ENCODE measurements around the gene TOX3.

TOX3 gene

DNA sequence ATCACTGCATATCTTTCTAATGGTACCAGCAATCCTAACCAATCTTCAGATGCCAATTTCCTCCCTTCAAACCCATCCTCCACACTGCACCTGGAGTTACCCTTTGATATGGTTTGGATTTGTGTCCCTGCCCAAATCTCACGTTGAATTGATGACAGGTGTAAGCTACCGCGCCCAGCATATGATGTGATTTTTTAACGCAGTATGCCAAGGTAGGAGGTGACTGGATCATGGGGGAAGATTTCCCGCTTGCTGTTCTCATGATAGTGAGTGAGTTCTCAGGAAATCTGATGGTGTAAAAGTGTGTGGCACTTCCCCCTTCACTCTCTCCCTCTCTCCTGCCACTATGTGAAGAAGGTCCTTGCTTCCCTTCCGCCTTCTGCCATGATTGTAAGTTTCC, 57.0 kb downstream of the TOX3 start:
- no peak for DNase-seq

DNA sequence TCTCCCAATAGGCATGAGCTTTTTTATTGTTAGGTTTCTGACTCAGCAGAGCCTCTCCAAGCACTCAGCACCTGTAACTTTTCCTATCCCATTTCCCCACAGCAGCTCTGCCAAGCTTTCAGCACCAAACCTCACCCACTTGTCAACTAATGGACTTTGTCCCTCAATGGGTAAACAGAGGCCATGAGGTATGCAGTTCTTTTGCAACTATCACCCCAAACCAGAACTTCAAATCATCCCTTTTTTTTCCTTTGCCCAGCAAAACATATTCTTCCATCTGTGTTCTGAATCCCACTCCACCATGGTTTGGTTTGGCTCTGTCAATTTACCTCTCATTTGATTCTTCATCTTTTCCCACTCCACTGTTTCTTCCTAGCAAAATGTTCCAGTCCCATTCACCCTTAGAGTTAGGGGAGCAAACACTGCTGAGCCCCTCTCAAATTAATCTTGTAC, 58.1 kb downstream of the TOX3 start:
- no peak for DNase-seq

DNA sequence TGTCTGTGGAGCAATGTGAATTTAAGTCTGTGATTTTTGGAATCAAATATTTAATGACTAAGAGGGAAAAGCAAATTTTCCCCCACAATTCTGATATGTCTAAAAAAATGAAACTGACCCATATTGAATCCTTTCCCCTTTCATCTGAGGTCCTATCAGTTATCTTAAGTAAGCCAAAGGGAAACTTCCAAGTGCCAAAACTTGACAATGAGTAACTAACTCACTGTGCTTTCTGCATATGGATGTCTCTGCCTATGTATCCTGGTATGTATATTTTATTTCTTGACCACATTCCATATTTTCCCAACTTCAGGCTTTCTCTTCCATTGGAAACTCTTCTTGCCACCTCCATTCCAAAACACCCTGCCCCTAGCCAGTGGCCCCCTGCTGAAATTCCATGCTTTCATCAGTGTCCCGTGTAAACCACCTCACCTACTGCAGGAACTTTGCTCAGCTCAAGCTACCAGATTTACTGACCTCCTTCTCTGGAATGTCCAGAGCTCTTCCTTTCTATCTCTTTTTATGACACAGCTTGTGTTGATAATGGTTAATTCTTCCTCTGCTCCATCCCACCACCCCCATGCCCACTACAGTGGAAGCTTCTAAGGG, 59.0 kb downstream of the TOX3 start:
- DNase-seq = no peak

DNA sequence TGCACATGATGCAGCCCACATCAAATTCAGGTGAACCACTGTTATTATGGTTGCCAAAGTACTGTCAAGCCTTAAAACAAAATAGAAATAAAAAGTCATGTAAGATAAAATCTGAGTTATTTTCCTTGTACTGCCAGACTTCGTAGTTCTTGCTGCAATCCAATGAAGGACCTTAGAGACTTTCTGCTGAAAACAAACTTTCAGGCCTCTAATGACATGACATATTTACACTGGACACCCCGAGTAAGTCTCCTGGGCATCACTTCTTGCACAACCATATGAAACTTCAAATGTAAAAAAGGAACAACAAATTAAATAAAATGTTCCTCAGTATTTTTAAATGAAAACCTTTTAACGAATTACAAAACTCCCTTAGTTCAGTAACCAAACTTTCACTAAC, 66.7 kb downstream of the TOX3 start:
- no peak for DNase-seq

DNA sequence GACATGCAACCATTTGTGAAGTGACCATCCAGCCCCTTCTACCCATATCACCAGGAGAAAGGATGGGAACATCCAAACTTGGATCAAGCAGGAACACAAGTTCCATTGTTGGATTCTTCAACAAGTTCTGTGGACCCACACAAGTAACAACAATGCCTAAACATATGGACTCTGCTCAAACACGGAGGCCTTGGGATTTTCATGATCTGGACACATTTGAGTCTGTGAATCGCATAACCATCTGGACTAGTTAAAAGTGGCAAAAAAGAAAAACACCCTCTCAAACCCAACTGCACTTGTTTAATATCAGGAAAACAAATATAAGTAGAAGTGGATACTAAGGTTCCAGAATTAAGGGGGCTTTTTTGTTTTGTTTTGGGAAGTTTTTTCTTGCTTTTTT, 70.8 kb downstream of the TOX3 start:
- no peak for DNase-seq

DNA sequence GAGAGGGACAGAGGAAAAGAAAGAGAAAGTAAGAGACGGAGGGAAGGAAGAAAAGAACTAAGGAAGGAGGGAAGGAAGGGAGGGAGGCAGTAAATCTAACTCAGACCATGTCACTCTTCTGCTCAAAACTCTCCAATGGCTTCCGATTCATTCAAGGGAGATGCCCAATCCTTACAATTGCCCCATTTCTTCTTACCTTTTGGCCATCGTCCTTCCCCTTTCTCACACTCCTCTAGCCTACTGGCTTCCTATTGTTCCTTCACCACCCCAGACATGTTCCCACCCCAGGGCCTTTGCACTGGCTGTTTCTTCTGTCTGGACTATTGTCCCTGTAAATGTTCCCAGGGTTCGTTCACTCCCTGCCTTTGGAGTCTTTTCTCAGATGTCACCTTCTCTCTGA, 72.3 kb downstream of the TOX3 start:
- DNase-seq = no peak

DNA sequence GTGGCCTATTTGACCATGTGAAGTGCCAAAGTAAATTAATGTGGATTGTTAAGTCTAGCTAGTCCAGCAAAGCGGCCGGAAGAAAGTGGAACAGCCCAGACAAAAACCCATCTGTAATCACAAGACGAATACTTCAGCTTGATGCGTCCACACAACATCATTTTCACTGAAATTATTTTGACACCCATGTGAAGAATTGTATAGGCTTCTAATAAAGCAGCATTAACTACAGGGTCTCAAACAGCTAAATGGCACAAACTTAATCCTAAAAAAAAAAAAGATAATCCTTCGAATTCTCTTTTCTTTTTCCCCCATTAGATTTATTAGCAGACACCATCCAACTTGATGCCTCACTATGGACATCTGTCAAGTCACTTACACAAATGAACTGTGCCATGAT, 73.8 kb downstream of the TOX3 start:
- DNase-seq = no peak

DNA sequence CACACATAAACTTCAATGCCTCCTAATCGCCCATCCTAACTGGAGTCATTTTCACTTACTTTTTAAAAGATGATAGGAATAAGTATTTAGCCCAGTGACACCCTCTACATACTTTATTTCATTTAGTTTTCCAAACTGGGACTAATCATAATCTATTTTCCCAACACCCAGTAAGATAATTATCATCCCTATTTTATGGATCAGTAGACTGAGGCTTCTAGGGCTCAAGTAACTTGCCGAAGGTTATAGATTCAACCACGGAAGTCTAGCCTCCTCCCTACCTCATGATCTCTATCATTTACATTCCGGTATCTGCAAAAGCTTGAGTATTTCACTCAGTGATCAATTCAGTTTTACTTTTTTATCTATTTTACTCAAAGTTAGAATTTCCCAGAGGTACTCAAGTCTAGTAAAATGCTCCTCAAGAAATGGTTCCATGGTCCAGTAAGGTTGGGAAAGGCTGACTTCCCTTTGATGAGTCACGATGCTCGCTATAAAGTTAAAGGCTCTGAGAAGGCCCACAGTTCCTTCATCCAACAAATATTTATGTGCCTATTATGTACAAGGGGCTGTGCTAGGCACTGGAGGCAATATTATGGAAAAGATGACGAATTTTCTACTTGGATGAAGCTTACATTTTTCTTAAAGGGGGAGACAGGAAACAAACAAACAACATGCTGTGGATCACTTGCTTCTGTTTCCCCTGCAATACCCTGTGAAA, 75.1 kb downstream of the TOX3 start:
- DNase-seq = no peak

DNA sequence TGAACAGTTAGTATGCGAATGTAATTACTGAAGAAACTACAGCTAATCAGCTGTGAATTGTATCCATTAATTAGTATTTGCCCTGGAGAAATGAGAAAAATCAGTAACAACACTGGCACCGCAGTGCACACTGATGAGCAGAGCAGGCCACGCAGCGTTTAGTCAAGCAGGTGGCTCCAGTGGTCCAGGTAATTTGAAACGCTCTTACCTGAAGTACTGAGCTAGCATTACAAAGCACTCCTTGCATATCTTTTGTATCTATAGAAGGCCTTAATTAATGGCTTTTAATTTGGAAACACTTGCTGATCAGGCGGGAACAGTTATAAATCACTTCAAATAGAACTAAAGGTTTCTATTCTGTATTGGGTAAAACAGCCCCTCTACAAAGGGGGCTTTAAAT, 76.4 kb downstream of the TOX3 start:
- DNase-seq = no peak

DNA sequence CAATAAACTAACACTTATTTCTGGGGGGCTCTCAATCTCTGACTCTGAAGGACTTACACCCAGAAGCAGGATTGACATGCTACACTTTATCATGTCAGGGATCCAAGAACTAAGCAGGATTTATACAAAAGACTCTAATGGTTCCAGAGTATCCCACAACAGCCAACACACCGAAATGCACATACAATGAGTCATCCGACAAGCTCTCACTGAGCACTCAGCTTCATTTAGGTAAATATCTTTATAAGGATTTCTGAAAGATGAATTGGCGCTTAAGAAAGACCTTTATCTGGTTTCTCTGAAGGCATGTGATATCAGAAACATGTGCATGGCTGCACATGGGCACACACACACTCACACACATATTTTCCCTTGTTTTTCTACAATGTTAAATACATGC, 77.2 kb downstream of the TOX3 start:
- DNase-seq = no peak

DNA sequence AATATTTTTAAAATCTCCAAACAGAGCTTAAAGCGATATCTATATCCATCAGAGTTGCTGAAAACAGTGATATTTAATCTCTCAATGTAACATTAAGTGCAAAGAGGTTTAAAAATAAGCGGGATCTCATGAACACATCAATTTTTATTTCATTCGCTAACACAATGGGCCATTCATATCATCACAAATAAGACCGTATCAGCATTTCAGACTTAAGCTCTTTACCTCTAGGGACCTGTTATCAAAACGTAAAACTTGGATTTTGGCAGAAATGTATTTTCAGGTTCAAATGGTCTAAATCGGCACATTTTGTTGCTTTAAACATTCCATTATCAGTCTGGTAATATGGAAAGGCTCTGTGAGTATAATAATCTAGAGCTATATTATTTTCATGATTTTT, 77.9 kb downstream of the TOX3 start:
- DNase-seq = no peak

DNA sequence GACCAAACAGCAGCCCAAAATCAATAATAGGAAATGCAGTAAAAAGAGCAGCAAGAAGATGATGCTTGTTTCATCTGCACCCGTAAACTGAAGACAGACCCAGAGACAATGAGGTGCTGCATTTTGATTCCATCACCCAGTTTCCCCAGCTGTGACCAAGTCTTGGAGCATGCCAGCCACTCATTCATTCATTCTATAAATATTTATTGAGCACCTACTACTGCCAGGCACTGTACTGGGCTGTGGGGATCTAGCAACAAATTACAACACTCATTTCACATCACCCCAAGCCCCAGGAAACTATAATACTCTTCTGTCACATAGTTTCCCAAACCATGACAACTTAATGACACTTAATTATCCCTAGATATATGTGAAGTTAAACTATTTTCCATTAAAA, 79.2 kb downstream of the TOX3 start:
- DNase-seq = no peak

DNA sequence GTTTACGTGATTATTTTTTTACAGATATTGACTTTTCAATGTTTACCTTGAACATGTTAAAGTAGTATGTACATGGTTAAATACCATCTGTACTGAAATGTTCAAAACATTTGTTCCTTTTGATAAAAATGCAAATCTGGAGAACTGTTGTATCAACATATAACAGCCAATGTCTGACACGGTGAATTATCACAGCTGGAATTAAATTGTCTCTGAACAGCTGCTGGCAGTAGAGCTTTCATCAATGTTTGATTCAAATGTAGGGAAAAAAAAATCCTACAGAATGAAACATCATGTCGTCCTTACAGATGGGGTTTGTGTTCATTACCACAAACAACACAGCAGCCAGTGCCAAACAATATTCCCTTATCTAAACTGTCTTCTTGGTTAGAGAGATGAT, 79.9 kb downstream of the TOX3 start:
- no peak for DNase-seq

DNA sequence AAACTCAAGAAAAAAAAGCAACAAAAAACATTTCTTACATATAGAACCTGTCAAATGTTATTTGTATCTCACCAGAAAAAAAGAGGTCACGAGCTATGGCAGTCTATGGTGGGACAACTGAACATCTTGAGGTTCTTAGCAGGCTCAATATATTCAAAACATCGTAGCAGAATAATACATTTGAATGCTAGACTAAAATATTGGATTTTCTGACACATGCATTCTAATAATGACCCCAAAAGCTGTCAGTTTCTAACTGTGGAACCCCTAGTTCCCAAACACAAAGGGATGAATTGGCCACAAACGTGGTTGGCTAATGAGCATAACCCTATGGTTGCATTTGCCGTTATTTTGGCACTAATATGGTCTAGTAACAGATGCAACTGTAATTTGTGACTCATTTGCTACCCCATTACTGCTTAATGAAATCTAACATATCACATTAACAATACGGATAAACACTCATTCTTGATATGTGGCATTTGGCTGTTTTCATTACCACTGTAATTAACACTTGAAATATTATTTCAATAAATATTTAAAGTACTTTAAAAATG, 81.2 kb downstream of the TOX3 start:
- DNase-seq = no peak

DNA sequence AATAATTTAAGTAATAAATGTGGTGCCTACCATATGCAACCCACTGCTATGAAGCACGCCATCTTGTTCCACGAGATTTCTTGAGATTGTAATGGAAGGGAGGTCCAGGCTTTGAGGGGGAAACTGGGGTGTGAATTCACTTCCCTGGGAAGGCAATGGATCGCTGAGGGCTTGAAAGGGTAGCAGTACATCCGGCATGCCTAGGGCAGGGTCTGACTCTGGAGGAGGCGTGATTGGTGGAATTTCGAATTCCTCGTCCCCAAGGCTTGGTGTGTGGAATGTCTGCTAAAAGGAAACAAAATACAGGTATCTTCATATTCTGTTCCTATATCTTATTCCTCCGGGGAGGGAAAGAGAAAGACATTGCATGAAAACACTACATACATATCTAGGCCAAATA, 83.0 kb downstream of the TOX3 start:
- DNase-seq = no peak

DNA sequence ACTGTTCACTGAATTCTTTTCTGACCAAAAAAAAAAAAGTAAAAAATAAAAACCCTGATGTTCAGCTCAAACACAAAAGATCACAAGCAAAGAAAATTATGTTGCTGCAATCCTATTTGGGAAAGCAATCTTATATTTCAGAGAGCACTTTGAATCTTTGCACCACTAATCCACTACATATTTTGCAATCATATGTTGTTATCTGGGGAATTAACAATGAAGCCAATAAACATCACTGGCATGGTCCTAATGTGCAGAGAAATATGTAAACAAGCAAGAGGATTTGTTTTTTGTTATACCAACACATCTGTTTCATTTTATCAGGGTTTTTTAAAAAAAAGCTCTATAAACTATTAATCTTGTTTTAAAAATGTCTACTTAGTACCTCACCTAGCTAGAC, 84.1 kb downstream of the TOX3 start:
- no peak for DNase-seq

DNA sequence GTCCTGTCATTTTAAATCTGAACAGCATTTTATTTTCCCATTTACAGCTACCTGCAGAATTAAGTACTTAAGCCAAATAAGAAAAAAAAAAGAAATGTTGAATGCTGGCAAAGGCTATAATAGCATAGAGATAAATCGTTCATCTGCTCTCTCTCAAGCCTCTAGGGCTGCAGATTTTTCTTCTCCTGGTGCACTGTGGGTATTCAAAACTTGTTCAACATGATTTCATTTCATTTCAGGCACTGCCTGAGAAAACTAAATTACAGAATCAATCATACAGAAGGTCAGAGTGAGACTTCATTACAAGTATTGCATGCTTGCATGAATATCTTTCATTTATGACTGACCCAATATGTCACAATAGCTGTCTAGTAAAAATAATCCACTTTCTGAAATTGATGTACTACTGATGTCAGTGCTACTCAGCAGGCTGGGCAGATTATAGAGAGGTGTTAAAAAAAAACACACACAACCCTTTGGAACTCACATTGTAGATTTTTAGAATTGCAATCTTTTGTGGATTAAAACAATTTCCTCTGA, 86.2 kb downstream of the TOX3 start:
- DNase-seq = no peak

DNA sequence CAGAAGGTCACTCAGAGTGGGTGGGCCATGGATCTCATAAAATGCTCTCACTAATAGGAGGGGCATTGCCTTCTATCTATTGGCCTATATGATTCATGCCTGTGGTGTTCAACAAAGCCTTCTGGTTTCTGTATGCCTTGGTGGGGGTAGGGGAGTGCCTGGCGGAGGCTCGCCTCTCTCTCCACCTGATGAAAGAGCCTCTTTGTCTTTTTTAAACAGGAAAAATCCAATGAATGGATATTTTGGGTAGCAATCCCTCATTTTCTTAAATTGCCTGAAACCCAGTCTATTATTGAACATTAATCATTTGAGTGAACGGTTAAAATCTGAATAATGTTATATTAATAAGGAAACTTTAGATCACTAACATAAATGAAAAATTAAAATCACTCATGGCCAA, 90.6 kb downstream of the TOX3 start:
- DNase-seq = no peak

DNA sequence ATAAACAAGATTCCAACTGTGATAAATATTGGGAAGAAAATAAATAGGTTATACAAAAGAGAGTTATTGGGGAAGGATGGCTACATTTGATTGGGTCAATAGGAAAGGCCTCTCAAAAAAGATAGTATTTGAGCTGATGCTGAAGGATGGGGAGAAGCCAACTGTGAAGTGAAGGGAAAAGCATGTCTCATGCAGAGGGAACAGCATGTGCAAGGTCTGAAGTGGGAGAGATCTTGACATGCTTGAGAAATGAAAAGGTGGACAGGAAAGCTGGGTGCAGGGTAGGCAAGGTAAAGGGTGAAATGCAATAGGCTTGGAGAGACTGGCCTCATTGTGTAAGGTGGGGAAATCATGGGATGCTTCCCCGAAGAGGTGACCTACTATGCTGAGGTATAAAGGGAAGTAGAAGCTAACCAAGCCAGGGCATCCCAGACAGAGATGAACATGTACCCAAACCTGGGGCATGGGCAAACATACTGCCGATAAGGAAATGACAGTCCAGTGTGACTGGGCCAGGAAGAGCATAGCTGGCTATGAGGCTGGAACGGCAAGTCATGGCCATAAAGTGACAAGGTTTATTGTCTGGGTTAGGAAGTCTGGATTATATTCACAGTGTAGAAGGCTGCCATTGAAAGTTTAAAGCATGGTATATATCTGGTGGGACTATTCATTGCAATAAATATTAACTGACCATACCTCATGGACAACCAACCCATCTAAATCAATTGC, 91.2 kb downstream of the TOX3 start:
- DNase-seq = no peak

DNA sequence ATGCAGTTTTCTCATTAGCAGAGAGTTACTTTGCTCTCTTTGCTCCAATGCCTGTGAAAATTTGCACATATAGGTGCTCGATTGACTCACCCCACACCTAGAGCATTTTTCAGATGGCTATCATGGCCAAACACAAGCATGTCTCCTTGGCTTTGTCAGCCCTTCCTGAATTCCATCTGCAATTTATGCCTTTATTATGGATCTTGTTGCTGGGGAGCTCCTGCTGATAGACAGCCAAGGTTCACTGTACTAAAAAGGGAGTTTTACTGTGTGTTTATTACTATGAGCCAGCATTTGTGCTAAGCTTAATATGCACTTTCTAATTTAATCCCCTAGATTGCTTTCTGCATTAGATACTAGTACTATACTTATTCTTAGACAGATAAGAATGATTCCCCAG, 93.3 kb downstream of the TOX3 start:
- DNase-seq = no peak

DNA sequence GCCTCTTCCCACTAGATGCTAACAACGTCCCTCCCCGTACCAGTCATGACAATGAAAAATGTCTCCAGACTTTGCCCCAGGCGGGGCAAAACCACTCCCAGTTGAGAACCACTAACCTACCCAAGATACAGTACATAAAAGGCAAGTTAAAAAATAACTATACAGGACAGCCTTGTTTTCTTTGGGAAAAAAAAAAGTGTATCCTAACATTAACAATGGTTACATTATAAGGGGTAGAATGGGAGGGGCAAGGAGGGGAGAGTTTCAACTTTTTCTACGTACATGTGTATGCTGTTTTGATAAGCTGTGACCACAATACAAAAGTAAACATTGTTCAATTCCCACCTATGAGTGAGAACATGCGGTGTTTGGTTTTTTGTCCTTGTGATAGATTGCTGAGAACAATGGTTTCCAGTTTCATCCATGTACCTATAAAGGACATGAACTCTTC, 94.9 kb downstream of the TOX3 start:
- no peak for DNase-seq

DNA sequence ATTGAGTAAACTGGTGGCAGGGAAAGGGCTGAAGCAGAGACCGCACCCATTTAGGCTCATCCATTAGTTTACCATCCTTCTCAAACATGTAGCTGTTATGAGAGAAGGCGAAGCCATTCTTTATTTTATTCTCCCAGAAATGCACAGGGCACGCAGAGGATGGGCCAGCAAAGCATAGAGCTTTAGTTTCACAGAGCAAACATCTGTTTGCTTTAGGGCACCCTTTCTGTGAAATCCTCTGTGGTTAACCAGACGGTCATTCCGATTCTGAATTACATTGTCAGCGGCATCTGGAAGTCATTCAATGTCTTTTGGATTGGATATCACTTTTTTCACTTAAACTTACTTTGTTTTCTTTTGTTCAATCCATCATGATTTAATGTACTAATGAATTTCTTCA, 96.0 kb downstream of the TOX3 start:
- DNase-seq = no peak

DNA sequence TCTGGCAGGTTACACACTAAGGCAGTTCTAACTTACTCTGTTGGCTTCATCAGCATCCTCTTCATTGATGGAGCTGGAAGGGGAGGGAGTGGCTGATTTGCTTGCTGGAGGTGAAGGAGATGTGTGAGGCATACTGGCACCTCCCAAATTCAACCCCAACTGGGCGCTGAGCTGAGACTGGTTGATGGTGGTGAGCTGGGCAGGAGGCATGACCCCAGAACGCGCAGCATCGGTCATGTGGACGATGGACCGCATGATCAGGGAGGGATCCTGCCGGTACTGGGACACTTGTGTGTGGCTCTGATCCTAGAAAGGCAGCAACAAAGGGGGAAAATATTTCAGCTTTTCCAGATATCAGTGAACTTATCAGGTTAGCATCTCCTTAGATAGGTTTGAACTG, 96.7 kb downstream of the TOX3 start:
- DNase-seq = no peak

DNA sequence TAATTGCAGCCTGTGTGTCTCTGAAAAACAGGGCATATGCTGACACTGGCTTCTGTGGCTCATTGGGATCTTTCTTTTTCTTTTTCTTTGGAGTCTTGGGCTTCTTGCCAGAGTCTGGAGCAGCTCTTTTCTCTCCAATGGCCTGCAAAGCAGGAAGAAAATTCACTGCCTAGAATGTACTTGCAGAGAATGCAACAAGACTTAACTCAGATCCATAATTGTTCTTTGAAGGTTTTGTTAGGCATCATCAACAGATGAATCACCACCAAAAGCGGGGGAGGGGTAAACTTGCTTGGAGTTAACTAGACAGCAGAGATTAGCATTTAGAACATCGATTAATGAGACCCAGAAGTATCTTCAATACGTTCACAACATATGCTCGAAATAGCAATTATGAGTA, 100.9 kb downstream of the TOX3 start:
- no peak for DNase-seq
